Sciatic nerve (tissue), 2 donors: Measurements from ENCODE around the gene STK40. TPM values are rescaled to one million over a fixed set of nuclear protein-coding genes. Genes with fewer than 3 reads are reported as not detected.

Experiments used
- ATAC-seq: fragments of 200-7000 bp; cut with Tn5 transposase; one replicate; pipeline ENCODE4 v1.9.1; 2020; ENCODE audit warnings: mild to moderate bottlenecking, moderate library complexity
- DNase-seq: peaks from one replicate; pipeline ENCODE4 v3.0.0-alpha.2; 2020; ENCODE audit warnings: low spot score
- intact Hi-C: fragments of 100-400 bp; cut with DNase I; formaldehyde crosslinking; loops from one replicate; pipeline ENCODE4 v1.14.2; 2022
- total RNA-seq: library from RNA; stranded (reverse); fragmentation: NEBNext Ultra II Directional; extraction: Animal tissue kit (Norgen Biotek cat#: 25700); gene quantifications from one replicate; pipeline ENCODE4 v1.2.1, GENCODE V29; 2021
- donor health status: DM: no; HTN: no; CAD: no.
- donor health status: DM: no; HTN: no; CAD: no.

The STK40 gene
- total RNA-seq, 1 donor from 2014 or later, result 47.2 TPM

- DNase-seq, result no peak
- ATAC-seq, result no peak
- intact Hi-C loops, result no loop called here
These were observed 58.2 kb downstream of the STK40 start for GRCh38 chr1:36327421-36328087.

- no peak for ATAC-seq
- intact Hi-C loops, result no loop called here
- DNase-seq, result no peak
These were observed 59.2 kb downstream of the STK40 start for GRCh38 chr1:36326499-36326898.

- no peak for ATAC-seq
- no peak for DNase-seq
- intact Hi-C loops, result no loop called here
These were observed 61.4 kb downstream of the STK40 start for GRCh38 chr1:36324353-36324703.

- peak; percentile 86 for DNase-seq
- intact Hi-C loops, result no loop called here
- peak; percentile 62 for ATAC-seq
These were observed 61.9 kb downstream of the STK40 start, which contains the start of gene EVA1B for GRCh38 chr1:36323636-36324352. EVA1B (minus strand) TSS chr1:36323645; CDS start chr1:36323037, 608 bp downstream.

- ATAC-seq, result peak; percentile 45
- DNase-seq, result peak; percentile 83
- intact Hi-C loops, result no loop called here
These were observed 62.7 kb downstream of the STK40 start for GRCh38 chr1:36322786-36323635.

GRCh38 chr1:36322041-36322785 is 63.5 kb downstream of the STK40 start:
- peak; percentile 3 for ATAC-seq
- DNase-seq, result peak; percentile 65
- intact Hi-C loops, result no loop called here

- DNase-seq (peak; percentile 90), ATAC-seq (peak; percentile 88)
- intact Hi-C loops, result no loop called here
These were observed 64.4 kb downstream of the STK40 start for GRCh38 chr1:36321119-36321951.

GRCh38 chr1:36320767-36321118 is 65.0 kb downstream of the STK40 start:
- ATAC-seq (no peak), DNase-seq (no peak)
- intact Hi-C loops, result no loop called here

GRCh38 chr1:36320291-36320761 is 65.4 kb downstream of the STK40 start:
- no peak for ATAC-seq
- intact Hi-C loops, result no loop called here
- DNase-seq, result no peak

GRCh38 chr1:36309397-36309796 is 76.3 kb downstream of the STK40 start:
- ATAC-seq (no peak), DNase-seq (peak; percentile 25)
- intact Hi-C loops, result no loop called here

GRCh38 chr1:36307601-36308330 is 78.0 kb downstream of the STK40 start:
- intact Hi-C loops, result no loop called here
- peak; percentile 59 for DNase-seq
- ATAC-seq, result peak; percentile 4

- ATAC-seq (peak; percentile 97), DNase-seq (peak; percentile 94)
- intact Hi-C loops, result loop anchor here (1.0 kb wide), 1 partner anchor 35 kb away; no protein-coding TSS in a partner anchor
These were observed 78.7 kb downstream of the STK40 start for GRCh38 chr1:36306902-36307456.

GRCh38 chr1:36306210-36306901 is 79.4 kb downstream of the STK40 start, which contains the start of gene SH3D21:
SH3D21 (plus strand) TSS chr1:36306368; CDS start chr1:36306421, 53 bp downstream.
- ATAC-seq (peak; percentile 62), DNase-seq (peak; percentile 74)
- intact Hi-C loops, result loop anchor here (1.0 kb wide), 1 partner anchor 34 kb away; no protein-coding TSS in a partner anchor

GRCh38 chr1:36305915-36306209 is 79.9 kb downstream of the STK40 start:
- intact Hi-C loops, result loop anchor here (1.0 kb wide), 1 partner anchor 34 kb away; no protein-coding TSS in a partner anchor
- ATAC-seq (peak; percentile 3), DNase-seq (no peak)

GRCh38 chr1:36304970-36305914 is 80.5 kb downstream of the STK40 start:
- DNase-seq (no peak), ATAC-seq (no peak)
- intact Hi-C loops, result no loop called here
